ENCODE results near the gene PRR29.

The PRR29 gene

GRCh38 chr17:64042700-64043485 lies 44.7 kb downstream of the PRR29 start:
- DNase-seq (ENCODE audit: low read depth), result no peak

GRCh38 chr17:64045176-64045575 lies 47.0 kb downstream of the PRR29 start:
- DNase-seq (ENCODE audit: low read depth), result no peak

- no peak for DNase-seq (ENCODE audit: low read depth)
Measured at GRCh38 chr17:64048805-64049204, 50.7 kb downstream of the PRR29 start.

DNA sequence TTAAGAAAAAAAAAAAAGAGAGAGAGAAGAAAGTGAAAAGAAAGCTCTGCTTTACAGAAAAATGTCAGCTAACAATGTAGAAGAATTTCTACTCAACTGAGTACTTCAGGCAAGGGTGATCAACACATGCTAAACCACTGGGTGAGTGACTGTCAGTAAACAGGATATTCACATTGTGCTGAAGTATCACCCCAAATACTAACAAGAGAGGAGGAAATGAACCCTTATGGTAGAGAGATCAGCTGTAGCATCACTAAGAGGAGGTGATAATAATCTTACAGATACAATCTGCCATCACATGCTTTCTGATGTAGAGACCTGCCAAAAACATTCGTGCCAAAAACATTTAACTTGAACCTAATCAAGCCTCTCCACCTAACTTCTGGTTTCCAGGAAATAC lies 53.0 kb downstream of the PRR29 start:
- DNase-seq (ENCODE audit: low read depth), result no peak

GRCh38 chr17:64053101-64053500 lies 55.0 kb downstream of the PRR29 start:
- no peak for DNase-seq (ENCODE audit: low read depth)
